H1 (cell line): ENCODE results near the gene CCNE1. TPM values are rescaled to one million over a fixed set of nuclear protein-coding genes. Genes with fewer than 3 reads are reported as not detected.

Experiments used
- CTCF ChIA-PET: fragments of 300-600 bp; sonication (Branson Sonifier 250); formaldehyde crosslinking; loops from one replicate; lab custom pipeline; 2021; ENCODE audit not compliant: partially characterized antibody; lab: Charles Lee
- POLR2A ChIA-PET: fragments of 300-600 bp; sonication (Branson Sonifier 250); formaldehyde crosslinking; loops from one replicate; lab custom pipeline; 2021; ENCODE audit warnings: inconsistent platforms; ENCODE audit not compliant: partially characterized antibody; lab: Charles Lee
- DNase-seq, 2 experiments: peaks; one replicate each; pipeline versions ENCODE4 v3.0.0 to v3.0.0-alpha.2; 2010 to 2022; ENCODE audit warnings: low spot score in 2 of 2, low read depth in 1 of 2, mixed read lengths in 1 of 2
- FAIRE-seq: peaks from 2 replicates; lab custom pipeline; 2011; peaks lifted over from hg19 to GRCh38; lab: Jason Lieb, UNC
- H2AFZ ChIP-seq: 2 replicates; pipeline ENCODE4 v1.8.1; 2012; ENCODE audit warnings: low read length, inconsistent platforms
- H2AK5ac ChIP-seq: 2 replicates; pipeline ENCODE4 v1.6.1; 2013; ENCODE audit warnings: low read depth, low read length
- H2BK120ac ChIP-seq: replicated peaks from 2 replicates; pipeline ENCODE3; 2013; ENCODE audit warnings: low read depth, low read length, inconsistent platforms
- H2BK12ac ChIP-seq: 2 replicates; pipeline ENCODE4 v1.6.1; 2013; ENCODE audit warnings: low read depth, low read length
- H2BK15ac ChIP-seq: 2 replicates; pipeline ENCODE4 v1.6.1; 2013; ENCODE audit warnings: low read length
- H2BK20ac ChIP-seq: 2 replicates; pipeline ENCODE4 v1.6.1; 2013; ENCODE audit warnings: low read length
- H2BK5ac ChIP-seq: 2 replicates; pipeline ENCODE4 v1.6.1; 2013; ENCODE audit warnings: low read depth, low read length
- H3K14ac ChIP-seq: 2 replicates; pipeline ENCODE4 v1.6.1; 2013; ENCODE audit warnings: inconsistent platforms; ENCODE audit not compliant: insufficient read length
- H3K18ac ChIP-seq: 2 replicates; pipeline ENCODE4 v1.6.1; 2013; ENCODE audit warnings: low read length; ENCODE audit errors: extremely low read depth
- H3K23ac ChIP-seq: 2 replicates; pipeline ENCODE4 v1.6.1; 2013; ENCODE audit warnings: inconsistent platforms; ENCODE audit not compliant: insufficient read length
- H3K23me2 ChIP-seq: 2 replicates; pipeline ENCODE4 v1.6.1; 2013; ENCODE audit warnings: low read depth, low read length
- H3K27ac ChIP-seq: 2 replicates; pipeline ENCODE4 v1.6.1; 2011; ENCODE audit warnings: low read depth, low read length, inconsistent platforms
- H3K27me3 ChIP-seq, 4 experiments: replicated peaks in 1 of 4; 1 replicate in 1 of 4; 2 replicates in 3 of 4; pipeline versions ENCODE4 v1.6.1 to v1.8.1; 2011 to 2013; ENCODE audit warnings: low read length in 3 of 4, mild to moderate bottlenecking in 3 of 4, inconsistent platforms in 2 of 4, mixed read lengths in 2 of 4, moderate library complexity in 1 of 4; ENCODE audit not compliant: control insufficient read depth in 3 of 4, insufficient read depth in 3 of 4; ENCODE audit errors: extremely low read depth in 1 of 4
- H3K36me3 ChIP-seq, 4 experiments: 2 replicates each; pipeline versions ENCODE4 v1.6.1 to v1.8.1; 2011 to 2013; ENCODE audit warnings: mild to moderate bottlenecking in 4 of 4, low read length in 3 of 4, moderate library complexity in 2 of 4, control low read depth in 1 of 4, inconsistent platforms in 1 of 4; ENCODE audit not compliant: insufficient read depth in 4 of 4, control insufficient read depth in 2 of 4
- H3K4ac ChIP-seq: replicated peaks from 2 replicates; pipeline ENCODE3; 2013; ENCODE audit warnings: low read length, low read depth, mixed read lengths, inconsistent platforms; ENCODE audit not compliant: insufficient read length
- H3K4me1 ChIP-seq, 4 experiments: replicated peaks in 1 of 4; 1 replicate in 1 of 4; 2 replicates in 3 of 4; pipeline versions ENCODE4 v1.6.1 to v1.8.1; 2011 to 2013; ENCODE audit warnings: low read length in 3 of 4, inconsistent platforms in 2 of 4, mixed read lengths in 1 of 4; ENCODE audit not compliant: insufficient read depth in 4 of 4, control insufficient read depth in 3 of 4
- H3K4me2 ChIP-seq, 2 experiments: 2 replicates each; pipeline versions ENCODE4 v1.6.1 to v1.8.1; 2011 to 2013; ENCODE audit warnings: low read depth in 2 of 2, low read length in 2 of 2, control low read depth in 1 of 2, inconsistent platforms in 1 of 2, mild to moderate bottlenecking in 1 of 2; ENCODE audit not compliant: insufficient read depth in 1 of 2
- H3K4me3 ChIP-seq, 4 experiments: fragments of 200-600, 300-600 bp in 1 of 4; sonication (generic), shearing (Covaris generic), sonication (Bioruptor Twin) in 1 of 4; 2 replicates each; pipeline versions ENCODE4 v1.5.1 to v1.8.1; 2011 to 2016; ENCODE audit warnings: low read length in 4 of 4, low read depth in 3 of 4, control low read depth in 2 of 4, inconsistent platforms in 2 of 4, mild to moderate bottlenecking in 2 of 4, mixed read lengths in 1 of 4, moderate library complexity in 1 of 4; ENCODE audit not compliant: insufficient read depth in 2 of 4; ENCODE audit errors: extremely low read depth in 1 of 4
- H3K56ac ChIP-seq: replicated peaks from 2 replicates; pipeline ENCODE3; 2013; ENCODE audit warnings: low read depth, mild to moderate bottlenecking, mixed read lengths, low read length, inconsistent platforms; ENCODE audit not compliant: insufficient read length
- H3K79me1 ChIP-seq: 2 replicates; pipeline ENCODE4 v1.6.1; 2013; ENCODE audit warnings: low read depth, low read length, control low read depth
- H3K79me2 ChIP-seq, 2 experiments: 2 replicates each; pipeline versions ENCODE4 v1.6.1 to v1.8.1; 2012 to 2013; ENCODE audit warnings: low read length in 2 of 2, mild to moderate bottlenecking in 2 of 2, inconsistent platforms in 1 of 2; ENCODE audit not compliant: insufficient read depth in 2 of 2, control insufficient read depth in 1 of 2
- H3K9ac ChIP-seq, 4 experiments: replicated peaks in 1 of 4; 1 replicate in 1 of 4; 2 replicates in 3 of 4; pipeline versions ENCODE4 v1.6.1 to v1.8.1; 2011 to 2013; ENCODE audit warnings: low read depth in 3 of 4, low read length in 3 of 4, control low read depth in 2 of 4, mild to moderate bottlenecking in 2 of 4, moderate library complexity in 2 of 4, inconsistent platforms in 1 of 4; ENCODE audit errors: extremely low read depth in 1 of 4
- H3K9me3 ChIP-seq, 2 experiments: 2 replicates each; pipeline versions ENCODE4 v1.6.1 to v1.8.1; 2012 to 2013; ENCODE audit warnings: mild to moderate bottlenecking in 2 of 2, moderate library complexity in 2 of 2, control low read depth in 1 of 2, inconsistent platforms in 1 of 2, low read depth in 1 of 2, low read length in 1 of 2, mixed read lengths in 1 of 2; ENCODE audit not compliant: insufficient read depth in 2 of 2
- H4K20me1 ChIP-seq, 2 experiments: replicated peaks in 1 of 2; 2 replicates each; pipeline versions ENCODE3 to v1.8.1; 2011 to 2013; ENCODE audit warnings: inconsistent platforms in 2 of 2, low read length in 2 of 2, mild to moderate bottlenecking in 1 of 2; ENCODE audit not compliant: insufficient read depth in 2 of 2, control insufficient read depth in 1 of 2
- H4K5ac ChIP-seq: 2 replicates; pipeline ENCODE4 v1.6.1; 2013; ENCODE audit warnings: low read length, low read depth, mixed read lengths, inconsistent platforms; ENCODE audit not compliant: insufficient read length
- H4K8ac ChIP-seq: 2 replicates; pipeline ENCODE4 v1.8.0; 2013; ENCODE audit warnings: mild to moderate bottlenecking, moderate library complexity, low read length, inconsistent platforms; ENCODE audit not compliant: insufficient read depth; ENCODE audit errors: extremely low read depth
- H4K91ac ChIP-seq: replicated peaks from 2 replicates; pipeline ENCODE3; 2013; ENCODE audit warnings: low read length, mixed read lengths, inconsistent platforms; ENCODE audit not compliant: insufficient read length
- ASH2L ChIP-seq: fragments of 200-600, 300-600 bp; sonication (generic); IDR thresholded peaks from one replicate; pipeline ENCODE4 v1.7.1; 2017; ENCODE audit warnings: low read length
- ATF3 ChIP-seq: IDR thresholded peaks from 2 replicates; pipeline ENCODE4 v1.6.1; 2011; ENCODE audit warnings: low read depth, mild to moderate bottlenecking, low read length; ENCODE audit not compliant: insufficient read depth
- CHD2 ChIP-seq: IDR thresholded peaks from 2 replicates; pipeline ENCODE4 v1.6.1; 2012; ENCODE audit warnings: low read length, improper control_type of control experiment
- GABPA ChIP-seq: IDR thresholded peaks from 2 replicates; pipeline ENCODE4 v1.6.1; 2011; ENCODE audit warnings: mild to moderate bottlenecking, low read length, moderate library complexity, borderline replicate concordance; ENCODE audit not compliant: insufficient read depth
- GTF2F1 ChIP-seq: IDR thresholded peaks from 2 replicates; pipeline ENCODE4 v1.6.1; 2012; ENCODE audit warnings: low read depth, low read length, improper control_type of control experiment, borderline replicate concordance
- MAFK ChIP-seq: IDR thresholded peaks from 2 replicates; pipeline ENCODE4 v1.6.1; 2012; ENCODE audit warnings: low read depth, mild to moderate bottlenecking, improper control_type of control experiment, low read length
- NANOG ChIP-seq: IDR thresholded peaks from 2 replicates; pipeline ENCODE4 v1.6.1; 2011; ENCODE audit warnings: low read length, low read depth, mild to moderate bottlenecking, inconsistent platforms; ENCODE audit not compliant: insufficient read depth, poor library complexity, severe bottlenecking
- POU5F1 ChIP-seq: IDR thresholded peaks from 2 replicates; pipeline ENCODE4 v1.6.1; 2011; ENCODE audit warnings: low read depth, mild to moderate bottlenecking, low read length, moderate library complexity
- RAD21 ChIP-seq, 2 experiments: IDR thresholded peaks in 1 of 2; conservative IDR thresholded peaks in 1 of 2; 2 replicates each; pipeline ENCODE4 v1.6.1; 2011; ENCODE audit warnings: low read depth in 2 of 2, low read length in 2 of 2, improper control_type of control experiment in 1 of 2, inconsistent platforms in 1 of 2, mild to moderate bottlenecking in 1 of 2, moderate library complexity in 1 of 2
- SP4 ChIP-seq: IDR thresholded peaks from 2 replicates; pipeline ENCODE4 v1.6.1; 2012; ENCODE audit warnings: low read length, inconsistent platforms
- TAF1 ChIP-seq: IDR thresholded peaks from 2 replicates; pipeline ENCODE4 v1.6.1; 2011; ENCODE audit warnings: mild to moderate bottlenecking, low read depth, low read length
- WGBS, 2 experiments: shearing (Covaris generic) in 1 of 2; methylation state at CpG; one replicate each; pipeline versions ENCODE4 v1.1.6 to v1.1.7; 2013 to 2015; ENCODE audit warnings: low lambda C conversion rate in 2 of 2, mixed read lengths in 2 of 2, inconsistent platforms in 1 of 2, low coverage in 1 of 2, missing lambda C conversion rate in 1 of 2; ENCODE audit not compliant: insufficient replicate concordance in 2 of 2, insufficient coverage in 1 of 2, insufficient read length in 1 of 2; ENCODE audit errors: extremely low coverage in 1 of 2, missing lambda C conversion rate in 1 of 2; 5-methylcytosine and 5-hydroxymethylcytosine counted together
- polyA plus RNA-seq, 7 experiments: library from polyadenylated mRNA; depleted of rRNA in 3 of 7; stranded (reverse) in 5 of 7; unstranded in 2 of 7; fragments of >200 nt in 5 of 7; fragments of 200-250 nt in 2 of 7; gene quantifications; 1 replicate in 5 of 7; 2 replicates in 1 of 7; 4 replicates in 1 of 7; pipeline versions ENCODE4 v1.2.1 to v1.2.3, GENCODE V29; 2011 to 2013; ENCODE audit warnings: missing spikeins in 2 of 7, mixed read lengths in 2 of 7
- total RNA-seq: library from RNA; stranded (reverse); fragmentation: NEBNext Ultra II Directional; extraction: Animal tissue kit (Norgen Biotek cat#: 25700); gene quantifications from 2 replicates; pipeline ENCODE4 v1.2.1, GENCODE V29; 2021

The CCNE1 gene
- total and polyA plus RNA-seq, 2 of the 8 experiments (the other 6 are each of a cell fraction or from before 2014, with no cell fraction given), result 43.2 to 44.6 TPM

GRCh38 chr19:29793116-29793727 lies 18.6 kb upstream of the CCNE1 start:
- Histone ChIP-seq H3K23ac (no peak overlapping the region), H3K4me3 (no peak overlapping the region), H2AK5ac (no peak overlapping the region), H3K4me2 (no peak overlapping the region), H3K9me3 (no peaks in the 10 kb centered on the region), H4K5ac (no peak overlapping the region), H3K18ac (no peak overlapping the region), H3K23me2 (no peaks in the 10 kb centered on the region), H3K9ac (no peak overlapping the region), H3K27ac (no peak overlapping the region), H3K14ac (no peak overlapping the region), H3K4ac (no peak overlapping the region), H2AFZ (no peak overlapping the region), H2BK15ac (no peak overlapping the region), H3K79me1 (no peaks in the 10 kb centered on the region), H2BK120ac (no peak overlapping the region), H4K91ac (no peak overlapping the region), H3K4me1 (no peaks in the 10 kb centered on the region), H4K20me1 (peaks cover 0 to 1% of the 10 kb centered on the region in 2 experiments), H2BK5ac (peak overlapping the region; percentile 10; the same call in 1 of the 2 replicates), H2BK12ac (no peak overlapping the region; the same call in 1 of the 2 replicates), H4K8ac (no peak overlapping the region; the same call in 1 of the 2 replicates), H3K27me3 (no peaks in the 10 kb centered on the region), H3K56ac (no peak overlapping the region), H2BK20ac (no peak overlapping the region), H3K79me2 (no peaks in the 10 kb centered on the region), H3K36me3 (no peaks in the 10 kb centered on the region)
- TF ChIP-seq TAF1, result no peak
- TF ChIP-seq CHD2, result no peak
- TF ChIP-seq SP4, result no peak
- TF ChIP-seq NANOG, result no peak
- TF ChIP-seq ATF3, result no peak
- no peak for TF ChIP-seq GABPA
- no peak for TF ChIP-seq RAD21 (IDR thresholded peaks at IDR 0.05 in 1 of 2, conservative IDR thresholded peaks at IDR 0.05 in 1 of 2; ENCODE audit: low read depth in 2 of 2, low read length in 2 of 2)
- no peak for TF ChIP-seq POU5F1
- TF ChIP-seq ASH2L, result no peak
- no peak for TF ChIP-seq GTF2F1
- no peak for TF ChIP-seq MAFK
- POLR2A ChIA-PET, result interaction anchor here (0.9 to 1.3 kb wide), 2 partner anchors 12 to 25 kb away, joined by 3 read pairs; no protein-coding TSS in a partner anchor
- DNase-seq (no peak), FAIRE-seq (no peak)
- WGBS, 2 experiments, result 86% methylated on average over 8 of the region's 11 CpGs; no CpG with 5 or more reads in 1 of the 2 experiments
- CTCF ChIA-PET, result interaction anchor here (0.6 to 2.0 kb wide), 2 partner anchors 22 to 296 kb away, joined by 3 to 6 read pairs; no protein-coding TSS in a partner anchor
